ENCODE measurements around the gene SSBP3.

SSBP3 gene

GRCh38 chr1:54279457-54279856, 126.7 kb downstream of the SSBP3 start:
- no peak for DNase-seq

- DNase-seq: no peak
Observed at GRCh38 chr1:54278941-54279422, 127.2 kb downstream of the SSBP3 start.

DNA sequence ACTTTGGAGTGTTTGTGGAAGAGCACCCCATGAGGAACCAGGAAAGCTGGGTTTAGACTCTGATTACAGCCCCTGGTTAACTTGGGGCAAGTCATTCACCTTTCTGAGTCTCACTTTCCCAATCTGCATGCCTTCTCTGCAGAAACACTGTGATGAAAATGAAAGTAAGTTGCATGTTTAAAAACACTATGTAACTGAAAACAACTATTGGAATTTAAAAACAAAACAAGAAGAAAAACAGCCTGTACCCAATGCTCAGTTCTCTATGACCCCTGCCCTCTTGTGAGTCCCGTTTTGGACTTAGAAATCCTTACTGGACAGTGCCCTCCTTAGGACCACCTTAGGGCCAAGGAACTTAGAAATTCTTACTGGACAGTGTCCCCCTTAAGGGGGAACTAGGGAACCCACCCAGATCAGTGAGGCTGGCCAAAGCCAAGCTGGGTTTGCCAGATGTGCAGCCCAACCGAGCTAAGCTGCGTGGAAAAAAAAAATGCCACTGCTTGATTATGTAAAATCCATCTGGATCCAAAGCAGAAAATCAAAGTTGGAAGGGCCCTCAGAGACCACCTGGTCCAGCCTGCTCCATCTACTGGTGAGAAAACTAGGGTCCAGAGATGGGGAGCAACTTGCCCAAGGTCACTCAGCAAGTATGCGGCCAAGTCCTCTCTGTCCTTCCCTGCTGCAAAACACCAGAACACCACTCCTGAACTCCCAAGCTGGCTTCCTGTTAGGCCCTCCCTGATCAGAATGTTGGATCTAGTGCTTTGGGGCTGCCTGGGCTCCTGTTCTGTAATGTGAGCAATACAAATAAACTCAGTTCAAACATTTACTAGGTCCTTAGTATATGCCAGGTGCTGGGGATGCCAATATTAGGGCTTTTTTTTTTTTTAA, 128.5 kb downstream of the SSBP3 start:
- no peak for DNase-seq

DNA sequence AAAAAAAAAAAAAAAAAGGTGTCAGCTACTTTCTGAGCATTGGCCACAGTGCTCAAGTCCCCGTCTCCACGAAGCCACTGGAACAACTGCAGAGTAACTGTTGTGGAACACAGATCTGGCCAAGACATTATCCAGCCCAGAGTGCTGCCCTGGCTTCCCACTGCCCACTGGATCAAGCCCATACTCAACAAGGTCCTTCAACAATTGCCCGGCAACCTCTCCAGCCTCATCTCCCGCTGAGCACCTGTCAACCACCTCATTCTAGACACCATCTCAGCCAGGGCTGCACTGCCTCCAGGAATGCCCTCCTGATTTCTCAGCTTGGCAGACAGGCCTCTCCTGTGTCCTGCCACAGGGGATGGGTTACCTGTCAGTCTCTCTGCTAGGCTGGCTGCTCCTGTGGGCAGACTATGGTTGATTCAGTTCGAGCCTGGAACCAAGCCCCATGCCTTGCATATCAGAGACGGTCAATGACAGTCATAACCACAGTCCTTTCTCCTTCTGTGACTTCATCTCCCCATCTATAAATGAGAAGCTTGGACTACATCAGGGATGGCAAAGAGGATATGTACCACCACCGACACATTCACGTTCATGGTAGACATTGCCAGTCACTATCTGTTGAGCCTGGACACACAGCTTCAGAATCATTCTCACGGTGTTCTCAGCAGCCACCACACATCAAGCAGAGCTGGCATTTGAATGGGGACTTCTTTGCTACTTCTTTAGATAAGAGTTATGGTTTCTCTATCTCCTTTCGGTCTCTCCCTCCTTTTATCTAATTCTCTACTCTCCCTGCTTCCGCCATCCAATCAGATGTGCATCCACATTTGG, 129.4 kb downstream of the SSBP3 start:
- no peak for DNase-seq

- no peak for DNase-seq
Observed at GRCh38 chr1:54275349-54275748, 130.8 kb downstream of the SSBP3 start.

DNA sequence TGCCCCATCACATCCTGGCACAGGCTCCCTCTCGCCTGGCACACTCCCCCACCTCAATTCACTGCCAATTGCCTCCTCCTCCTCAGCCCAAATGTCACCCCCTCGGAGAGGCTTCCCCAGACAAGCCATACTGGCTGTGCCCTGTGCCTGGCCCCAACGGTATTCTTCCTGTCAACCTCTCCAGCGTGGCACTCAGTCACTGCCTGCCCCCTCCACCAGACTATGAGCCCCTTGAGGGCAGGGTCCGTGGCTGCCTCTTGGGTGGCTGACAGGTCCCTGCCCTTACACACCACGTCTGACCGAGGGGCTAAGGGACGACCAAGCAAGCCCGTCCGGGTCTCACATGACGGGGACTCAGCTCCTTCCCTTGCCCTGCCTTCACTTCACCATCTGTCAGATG, 131.3 kb downstream of the SSBP3 start:
- no peak for DNase-seq

DNA sequence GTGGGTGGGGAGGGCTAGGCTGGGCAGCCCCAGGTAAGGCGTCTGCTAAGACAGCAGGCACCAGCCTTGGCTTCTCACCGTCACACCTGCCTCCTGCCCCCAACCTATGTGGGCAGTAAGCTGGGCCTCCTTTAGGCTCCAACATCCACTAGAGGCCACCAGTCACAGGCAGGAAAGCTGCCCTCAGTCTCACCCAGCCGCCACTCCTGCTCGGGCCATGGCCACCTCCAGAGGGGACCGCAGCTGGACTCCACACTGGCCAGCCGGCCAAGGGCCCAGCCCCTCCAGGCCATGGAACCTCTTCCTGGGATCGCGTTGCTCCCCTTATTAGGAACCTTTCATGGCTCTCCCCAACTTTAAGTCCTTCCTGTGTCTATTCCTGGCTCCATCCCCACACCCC, 131.7 kb downstream of the SSBP3 start:
- DNase-seq: no peak

- peak; percentile 22 for DNase-seq
Observed at GRCh38 chr1:54273795-54274163, 132.4 kb downstream of the SSBP3 start.

GRCh38 chr1:54273092-54273794, 133.0 kb downstream of the SSBP3 start:
- DNase-seq: peak; percentile 75

DNA sequence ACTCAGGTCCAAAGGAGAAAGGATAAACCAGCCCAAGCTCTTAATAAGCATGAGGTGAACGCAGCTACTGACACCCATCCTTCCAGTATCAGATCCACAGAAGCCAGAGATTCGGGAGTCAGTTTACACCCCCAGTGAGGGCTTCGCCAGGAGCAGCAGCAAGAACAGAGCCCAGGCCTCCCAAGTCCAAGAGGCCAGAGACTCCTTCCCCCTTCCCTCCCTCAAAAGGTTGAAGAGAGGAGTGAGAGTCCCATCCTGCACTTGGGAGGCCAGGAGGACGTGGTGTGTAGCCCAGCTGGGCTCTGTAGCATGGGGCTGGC, 133.5 kb downstream of the SSBP3 start:
- DNase-seq: no peak

DNA sequence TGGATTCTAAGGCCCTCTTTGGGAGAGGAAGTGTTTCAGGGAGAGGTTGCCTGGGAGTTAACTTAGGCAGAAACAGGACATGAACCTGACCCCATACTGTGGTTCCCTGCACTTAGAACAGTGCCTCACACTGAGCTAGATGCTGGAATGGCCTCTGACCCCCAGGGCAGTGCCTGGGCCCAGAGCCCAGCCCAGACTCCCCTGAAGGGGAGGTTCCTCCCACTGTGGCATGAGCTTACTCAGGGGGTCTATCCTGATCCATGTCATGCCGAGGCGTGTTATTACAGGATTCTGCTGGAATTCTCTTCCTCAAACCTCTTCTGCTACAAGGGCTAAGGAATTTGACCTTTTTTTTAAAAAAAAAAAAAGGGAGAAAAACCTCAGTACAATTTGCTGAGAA, 134.1 kb downstream of the SSBP3 start:
- DNase-seq: no peak

GRCh38 chr1:54271341-54271740, 134.9 kb downstream of the SSBP3 start:
- no peak for DNase-seq

- DNase-seq: no peak
Observed at GRCh38 chr1:54270543-54270942, 135.7 kb downstream of the SSBP3 start.

GRCh38 chr1:54268762-54269297, 137.4 kb downstream of the SSBP3 start:
- no peak for DNase-seq

- no peak for DNase-seq
Observed at GRCh38 chr1:54267815-54268761, 138.1 kb downstream of the SSBP3 start.

GRCh38 chr1:54266908-54267307, 139.3 kb downstream of the SSBP3 start:
- no peak for DNase-seq

GRCh38 chr1:54266195-54266594, 140.0 kb downstream of the SSBP3 start:
- no peak for DNase-seq

DNA sequence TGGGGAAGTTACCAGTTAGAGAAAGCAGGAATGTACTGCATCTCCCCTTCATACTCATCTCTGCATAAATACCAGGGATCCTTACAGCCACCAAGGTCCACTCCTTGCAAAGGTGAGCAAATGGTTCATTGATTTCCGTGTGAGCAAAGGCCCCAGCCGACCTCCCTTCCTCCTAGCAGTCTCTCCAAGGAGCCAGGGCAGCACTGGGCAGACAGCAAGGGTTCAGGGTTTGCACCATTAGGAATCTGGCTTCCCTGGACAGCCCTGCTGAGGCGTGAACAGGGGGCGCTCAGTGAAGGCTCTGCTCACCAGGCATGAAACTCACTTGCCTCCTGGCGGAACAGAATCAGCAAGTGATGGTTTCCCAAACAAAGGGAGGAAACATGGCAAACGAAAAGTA, 140.5 kb downstream of the SSBP3 start:
- no peak for DNase-seq

DNA sequence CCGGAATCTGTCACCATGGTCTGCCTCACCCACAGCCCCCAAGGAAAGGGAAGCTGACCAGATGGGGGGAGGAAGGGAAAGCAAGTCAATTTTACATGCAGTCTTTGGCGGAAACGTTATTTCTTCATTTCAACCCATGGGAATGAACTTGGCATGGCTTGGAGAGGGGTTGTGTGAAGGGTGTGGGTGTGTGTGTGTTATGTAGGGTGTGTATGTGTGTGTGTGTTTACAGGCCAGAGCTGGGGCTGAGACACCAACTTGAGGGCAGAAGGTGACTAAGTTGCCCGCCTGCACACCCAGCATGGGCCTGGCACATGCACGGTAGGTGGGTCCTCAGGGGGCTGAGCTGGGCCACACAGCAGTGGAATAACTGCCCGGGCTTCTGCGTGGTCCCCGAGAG, 141.1 kb downstream of the SSBP3 start:
- no peak for DNase-seq

GRCh38 chr1:54263601-54264226, 142.5 kb downstream of the SSBP3 start:
- no peak for DNase-seq

GRCh38 chr1:54262244-54262643, 143.9 kb downstream of the SSBP3 start:
- no peak for DNase-seq

DNA sequence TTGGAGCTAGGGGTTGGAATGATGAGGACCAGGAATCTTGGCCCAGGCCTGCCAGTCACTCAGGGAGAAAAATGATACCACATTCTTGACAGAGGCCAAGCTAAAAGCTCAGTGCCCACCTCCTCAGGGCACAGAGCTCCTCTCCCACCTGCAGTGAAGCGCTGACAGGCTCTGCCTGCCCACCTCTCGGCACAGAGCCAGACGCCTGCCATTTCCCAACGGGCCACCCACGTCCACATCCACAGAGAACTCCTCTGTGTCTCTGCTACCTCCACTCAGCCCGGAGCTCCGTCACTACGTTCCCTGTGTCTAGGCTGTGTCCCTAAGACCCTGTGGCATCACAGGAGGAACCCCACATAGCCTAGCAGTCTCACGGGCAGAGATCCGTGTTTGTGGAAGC, 145.4 kb downstream of the SSBP3 start:
- no peak for DNase-seq

All from NCI-H146 (cell line).